ENCODE data around the gene MRPL21.
A peak's percentile ranks its signal among the peaks of the same experiment; 100 is the strongest.

MRPL21 gene

DNA sequence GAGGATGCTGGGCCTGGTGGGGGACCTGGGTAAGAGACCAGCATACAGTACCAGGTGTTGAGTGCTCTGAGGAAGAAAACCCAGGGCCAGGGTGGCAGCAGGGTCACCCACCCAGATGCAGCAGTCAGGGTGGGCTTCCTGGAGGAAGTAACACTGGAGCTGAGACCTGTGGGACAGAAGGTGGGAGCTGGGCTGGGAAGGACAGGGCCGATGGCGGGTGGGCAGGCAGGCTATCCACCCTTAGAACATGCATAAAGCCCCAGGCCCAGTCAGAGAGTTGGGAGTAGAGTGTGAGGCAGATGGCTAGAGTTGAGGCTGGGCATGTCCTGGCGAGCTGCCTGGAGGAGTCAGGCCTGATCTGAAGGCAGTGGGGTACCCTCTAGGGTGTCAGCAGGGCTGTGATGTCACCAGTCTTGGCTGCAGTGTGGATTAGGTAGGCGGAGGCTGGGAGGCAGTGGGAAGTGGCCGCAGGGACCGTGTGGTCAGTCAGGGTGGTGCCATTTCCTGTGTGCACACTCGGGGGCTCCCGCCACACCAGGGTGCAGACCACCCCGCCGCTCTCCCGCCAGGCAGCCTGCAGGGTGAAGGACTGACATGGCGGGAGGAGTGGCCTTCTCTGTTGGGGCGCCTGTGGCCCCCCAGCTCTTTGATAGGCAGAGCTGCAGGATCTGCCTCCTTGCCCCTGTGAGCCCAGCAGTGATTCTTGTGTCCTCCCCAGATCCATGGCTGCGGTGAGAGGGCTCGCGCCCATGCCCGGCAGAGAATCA lies 35.4 kb upstream of the MRPL21 start:
- ATAC-seq (replicated peaks) (no peak), DNase-seq (no peak)
- H3K27me3 Mint-ChIP-seq, result no peaks in the 10 kb centered on the region
- H3K4me3 Mint-ChIP-seq, result no peak overlapping the region
- H3K9me3 Mint-ChIP-seq, result no peaks in the 10 kb centered on the region
- peak overlapping the region; percentile 65 for H3K27ac Mint-ChIP-seq
- peaks cover 11 to 24% of the 10 kb centered on the region in 2 donors for H3K4me1 Mint-ChIP-seq
- H3K36me3 Mint-ChIP-seq, result peaks cover 26 to 45% of the 10 kb centered on the region in 2 donors

DNA sequence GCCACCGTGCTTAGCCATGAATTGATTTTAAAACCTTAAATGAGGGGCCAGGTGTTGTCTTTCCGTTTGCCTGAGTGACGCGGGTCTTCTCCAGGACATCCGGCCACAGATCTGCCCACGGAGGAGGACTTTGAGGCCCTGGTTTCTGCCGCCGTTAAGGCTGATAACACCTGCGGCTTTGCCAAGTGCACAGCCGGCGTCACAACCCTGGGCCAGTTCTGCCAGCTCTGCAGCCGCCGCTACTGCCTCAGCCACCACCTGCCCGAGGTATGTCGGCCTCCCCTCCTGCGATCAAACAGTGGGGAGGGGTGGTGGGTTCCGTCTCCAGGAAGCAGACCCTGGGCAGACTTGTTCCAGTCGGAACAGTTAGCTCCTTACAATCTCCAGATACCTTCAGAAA lies 34.5 kb upstream of the MRPL21 start:
- H3K9me3 Mint-ChIP-seq, result no peaks in the 10 kb centered on the region
- H3K4me1 Mint-ChIP-seq, result peaks cover 5 to 16% of the 10 kb centered on the region in 2 donors
- no peak overlapping the region for H3K4me3 Mint-ChIP-seq
- H3K27ac Mint-ChIP-seq, result no peak overlapping the region
- peaks cover 30 to 49% of the 10 kb centered on the region in 2 donors for H3K36me3 Mint-ChIP-seq
- no peak for DNase-seq
- no peak for ATAC-seq (replicated peaks)
- H3K27me3 Mint-ChIP-seq, result no peaks in the 10 kb centered on the region

DNA sequence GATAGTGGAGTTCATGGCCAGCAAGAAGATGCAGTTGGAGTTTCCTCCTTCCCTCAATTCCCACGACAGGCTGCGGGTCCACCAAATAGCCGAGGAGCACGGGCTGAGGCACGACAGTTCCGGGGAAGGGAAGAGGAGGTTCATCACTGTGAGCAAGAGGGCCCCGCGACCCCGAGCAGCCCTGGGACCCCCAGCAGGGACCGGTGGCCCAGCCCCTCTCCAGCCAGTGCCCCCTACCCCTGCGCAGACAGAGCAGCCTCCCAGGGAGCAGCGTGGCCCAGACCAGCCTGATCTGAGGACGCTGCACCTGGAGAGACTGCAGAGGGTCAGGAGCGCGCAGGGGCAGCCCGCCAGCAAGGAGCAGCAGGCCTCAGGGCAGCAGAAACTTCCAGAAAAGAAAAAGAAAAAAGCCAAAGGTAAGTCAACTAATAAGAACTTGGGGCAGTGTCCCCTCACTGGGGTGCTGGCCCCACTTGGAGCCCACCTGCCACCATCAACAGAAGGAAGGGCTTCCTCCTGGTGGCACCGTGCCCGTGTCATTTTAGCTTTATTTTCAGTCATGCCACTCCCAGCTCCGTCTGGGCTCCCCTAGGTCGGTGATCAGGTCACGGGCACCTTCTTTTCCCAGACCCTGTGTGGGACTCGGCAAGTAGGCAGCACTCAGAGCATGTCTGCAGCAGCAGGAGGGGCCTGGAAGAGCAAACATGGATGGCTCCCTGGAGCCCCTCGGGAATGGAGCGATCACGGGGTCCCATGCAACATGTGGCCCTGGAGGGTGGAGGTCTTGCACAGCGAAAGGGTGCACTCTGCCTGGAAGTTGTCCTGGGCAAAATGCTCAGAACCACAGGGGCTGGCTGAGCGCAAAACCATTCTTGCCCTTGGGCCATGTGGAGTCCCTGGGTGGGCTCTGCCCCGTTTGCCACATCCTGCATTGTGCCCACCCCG lies 33.3 kb upstream of the MRPL21 start:
- ATAC-seq (replicated peaks), result no peak
- H3K36me3 Mint-ChIP-seq, result peaks cover 32 to 54% of the 10 kb centered on the region in 2 donors
- DNase-seq, result no peak

DNA sequence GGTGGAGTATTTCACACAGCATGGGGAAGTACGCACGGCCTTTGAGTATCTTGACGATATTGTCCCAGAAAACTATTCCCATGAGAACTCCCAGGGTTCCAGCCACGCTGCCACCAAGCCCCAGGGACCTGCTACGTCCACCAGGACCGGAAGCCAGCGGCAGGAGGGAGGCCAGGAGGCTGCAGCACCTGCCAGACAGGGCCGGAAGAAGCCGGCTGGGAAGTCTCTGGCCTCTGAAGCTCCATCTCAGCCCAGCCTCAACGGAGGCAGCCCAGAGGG lies 32.7 kb upstream of the MRPL21 start:
- Mint-ChIP-seq H3K27ac (no peak overlapping the region), H3K4me1 (peaks cover 0 to 5% of the 10 kb centered on the region in 2 donors), H3K9me3 (no peaks in the 10 kb centered on the region), H3K36me3 (peaks cover 37 to 57% of the 10 kb centered on the region in 2 donors), H3K27me3 (no peaks in the 10 kb centered on the region), H3K4me3 (no peak overlapping the region)
- ATAC-seq (replicated peaks) (no peak), DNase-seq (no peak)

More for the DNA sequence above, 33.3 kb upstream of the MRPL21 start:
- H3K27ac Mint-ChIP-seq, result peak overlapping the region; percentile 62
- H3K4me3 Mint-ChIP-seq, result no peak overlapping the region
- no peaks in the 10 kb centered on the region for H3K27me3 Mint-ChIP-seq
- peaks cover 0 to 5% of the 10 kb centered on the region in 2 donors for H3K4me1 Mint-ChIP-seq
- H3K9me3 Mint-ChIP-seq, result no peaks in the 10 kb centered on the region

DNA sequence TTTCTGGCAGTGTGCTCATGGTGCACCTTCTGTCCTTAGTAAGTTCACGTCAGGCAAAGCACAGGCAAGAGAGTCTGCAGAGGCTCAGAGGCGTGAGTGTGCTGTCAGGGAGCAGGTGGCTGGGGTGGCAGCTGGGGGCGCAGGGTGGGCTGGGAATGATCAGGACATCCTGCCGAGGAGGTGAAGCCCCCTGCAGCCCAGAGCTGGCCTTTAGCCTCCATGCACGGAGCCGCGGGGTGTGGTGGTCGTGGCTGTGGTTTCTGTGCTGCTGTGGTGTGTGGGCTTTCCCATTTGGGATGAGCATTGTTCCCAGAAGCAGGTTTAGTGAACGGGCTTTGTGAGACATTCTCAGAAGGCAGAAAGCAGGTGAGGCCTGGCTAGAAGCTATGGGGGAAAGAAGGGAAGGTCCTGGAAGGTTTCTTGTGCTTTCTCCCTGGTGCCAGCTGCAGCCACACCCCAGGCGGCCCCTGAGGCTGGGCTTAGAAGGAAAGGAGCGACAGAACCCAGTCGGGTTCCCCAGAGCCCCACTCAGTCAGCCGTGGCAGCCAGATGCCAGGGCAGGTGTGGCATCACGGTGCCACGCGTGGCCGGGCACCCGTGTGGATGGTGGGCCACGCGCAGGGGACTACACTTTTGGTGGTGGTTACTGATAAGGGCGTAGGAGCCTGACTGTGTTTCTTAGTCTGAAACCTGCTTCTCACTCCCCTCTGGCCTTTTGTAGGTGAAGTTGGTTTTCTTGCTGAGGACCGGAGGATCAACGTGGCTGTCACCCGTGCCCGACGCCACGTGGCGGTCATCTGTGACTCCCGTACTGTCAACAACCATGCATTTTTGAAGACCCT lies 32.1 kb upstream of the MRPL21 start:
- peaks cover 38 to 51% of the 10 kb centered on the region in 2 donors for H3K36me3 Mint-ChIP-seq
- DNase-seq (no peak), ATAC-seq (replicated peaks) (no peak)
- H3K9me3 Mint-ChIP-seq, result no peaks in the 10 kb centered on the region
- no peak overlapping the region for H3K27ac Mint-ChIP-seq
- no peak overlapping the region for H3K4me3 Mint-ChIP-seq
- H3K4me1 Mint-ChIP-seq, result peaks cover 0 to 5% of the 10 kb centered on the region in 2 donors
- H3K27me3 Mint-ChIP-seq, result no peaks in the 10 kb centered on the region

DNA sequence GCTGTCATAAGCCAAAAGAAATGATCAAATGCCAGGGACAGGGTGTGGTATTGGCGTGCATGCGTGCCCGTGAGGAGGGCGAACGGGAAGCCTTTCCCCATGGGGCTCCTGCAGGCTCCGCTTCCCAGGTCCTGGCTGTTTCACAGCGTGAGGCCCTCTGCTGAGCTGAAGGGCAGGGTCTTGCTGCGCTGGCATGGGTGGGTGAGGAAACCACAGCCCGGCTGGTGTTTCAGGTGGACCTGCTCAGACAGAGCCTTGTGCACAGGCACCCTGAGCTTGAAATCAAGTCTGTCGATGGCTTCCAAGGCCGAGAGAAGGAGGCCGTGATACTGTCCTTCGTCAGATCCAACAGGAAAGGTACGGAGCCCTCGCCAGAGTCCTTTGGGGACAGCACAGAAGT lies 31.4 kb upstream of the MRPL21 start:
- Mint-ChIP-seq H3K27me3 (no peaks in the 10 kb centered on the region), H3K4me1 (no peaks in the 10 kb centered on the region), H3K9me3 (no peaks in the 10 kb centered on the region), H3K36me3 (peaks cover 41 to 53% of the 10 kb centered on the region in 2 donors), H3K4me3 (no peak overlapping the region), H3K27ac (no peak overlapping the region)
- DNase-seq (no peak), ATAC-seq (replicated peaks) (no peak)

DNA sequence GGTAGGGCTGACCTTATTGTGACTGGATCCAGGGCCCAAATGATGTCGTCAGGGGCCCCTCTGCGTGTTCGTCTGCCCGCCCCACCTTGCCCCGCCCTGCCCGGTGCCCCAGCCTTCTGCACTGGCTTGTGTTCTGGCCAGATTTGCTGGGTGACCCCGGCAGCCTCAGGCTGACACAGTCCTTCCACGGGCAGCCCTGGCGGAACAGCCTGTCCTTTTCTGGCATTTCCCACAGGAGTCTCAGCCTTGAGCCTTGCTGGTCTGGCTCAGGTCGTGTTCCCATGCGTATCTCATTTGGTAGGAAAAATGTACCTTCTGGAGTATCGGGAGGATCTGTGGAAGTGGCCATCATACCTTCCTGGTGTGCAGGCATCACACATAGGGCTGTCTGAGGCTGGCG lies 31.0 kb upstream of the MRPL21 start:
- Mint-ChIP-seq H3K9me3 (no peaks in the 10 kb centered on the region), H3K27me3 (no peaks in the 10 kb centered on the region), H3K27ac (no peak overlapping the region), H3K36me3 (peaks cover 44 to 57% of the 10 kb centered on the region in 2 donors), H3K4me1 (no peaks in the 10 kb centered on the region), H3K4me3 (no peak overlapping the region)
- ATAC-seq (replicated peaks) (no peak), DNase-seq (no peak)

DNA sequence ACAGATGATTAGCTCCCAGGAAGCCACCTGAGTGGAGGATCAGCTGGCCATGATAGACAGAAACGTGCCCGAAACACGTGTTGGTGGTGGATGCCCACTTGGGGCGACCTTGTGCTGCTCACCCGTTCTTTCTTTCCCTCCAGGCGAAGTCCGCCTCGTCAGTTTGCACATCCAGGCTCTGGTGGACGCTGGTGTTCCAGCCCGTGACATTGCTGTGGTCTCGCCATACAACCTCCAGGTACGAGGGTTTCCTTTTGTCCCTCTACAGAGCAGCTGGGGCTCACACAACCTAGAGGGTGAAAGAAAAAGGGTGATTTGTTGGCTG lies 30.7 kb upstream of the MRPL21 start:
- ATAC-seq (replicated peaks), result no peak

DNA sequence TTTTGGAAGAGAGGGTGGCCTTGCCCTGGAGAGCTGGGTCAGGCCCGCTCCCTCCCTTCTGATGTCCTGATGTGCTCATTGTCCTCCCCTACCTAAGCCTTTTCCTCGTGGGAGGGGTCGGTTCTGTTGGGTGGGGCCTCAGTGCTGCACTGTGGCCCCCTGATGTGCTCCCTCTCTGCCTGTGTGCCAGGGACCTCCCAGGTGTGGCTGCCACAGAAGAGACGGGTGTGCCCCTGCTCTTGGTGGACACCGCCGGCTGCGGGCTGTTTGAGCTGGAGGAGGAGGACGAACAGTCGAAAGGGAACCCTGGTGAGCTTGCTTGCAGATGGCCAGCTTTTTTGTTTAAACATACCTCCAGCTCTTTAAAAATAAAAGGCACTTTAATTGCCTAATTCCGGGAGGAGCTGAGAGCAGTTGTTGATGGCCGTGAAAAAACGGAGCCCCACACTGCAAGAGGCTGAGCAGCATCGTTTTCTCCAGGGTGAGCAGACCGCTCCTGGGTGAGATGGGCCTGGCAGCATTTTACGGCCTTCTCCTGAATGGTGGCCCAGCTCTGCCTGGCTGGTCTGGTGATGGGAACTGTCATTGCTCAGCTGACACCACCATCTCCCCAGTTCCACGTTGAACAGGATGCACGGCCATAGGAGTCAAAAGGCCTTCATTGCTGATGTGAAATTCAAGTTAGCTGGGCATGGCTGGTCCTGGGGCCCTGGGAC lies 30.1 kb upstream of the MRPL21 start:
- H3K27ac Mint-ChIP-seq, result no peak overlapping the region
- H3K4me3 Mint-ChIP-seq, result no peak overlapping the region
- no peaks in the 10 kb centered on the region for H3K9me3 Mint-ChIP-seq
- DNase-seq, result no peak
- no peak for ATAC-seq (replicated peaks)
- H3K36me3 Mint-ChIP-seq, result peaks cover 42 to 55% of the 10 kb centered on the region in 2 donors
- no peaks in the 10 kb centered on the region for H3K27me3 Mint-ChIP-seq
- no peaks in the 10 kb centered on the region for H3K4me1 Mint-ChIP-seq

More for the DNA sequence above, 30.7 kb upstream of the MRPL21 start:
- Mint-ChIP-seq H3K4me3 (no peak overlapping the region), H3K4me1 (no peaks in the 10 kb centered on the region), H3K9me3 (no peaks in the 10 kb centered on the region), H3K27me3 (no peaks in the 10 kb centered on the region), H3K27ac (no peak overlapping the region), H3K36me3 (peaks cover 44 to 57% of the 10 kb centered on the region in 2 donors)
- DNase-seq, result no peak

DNA sequence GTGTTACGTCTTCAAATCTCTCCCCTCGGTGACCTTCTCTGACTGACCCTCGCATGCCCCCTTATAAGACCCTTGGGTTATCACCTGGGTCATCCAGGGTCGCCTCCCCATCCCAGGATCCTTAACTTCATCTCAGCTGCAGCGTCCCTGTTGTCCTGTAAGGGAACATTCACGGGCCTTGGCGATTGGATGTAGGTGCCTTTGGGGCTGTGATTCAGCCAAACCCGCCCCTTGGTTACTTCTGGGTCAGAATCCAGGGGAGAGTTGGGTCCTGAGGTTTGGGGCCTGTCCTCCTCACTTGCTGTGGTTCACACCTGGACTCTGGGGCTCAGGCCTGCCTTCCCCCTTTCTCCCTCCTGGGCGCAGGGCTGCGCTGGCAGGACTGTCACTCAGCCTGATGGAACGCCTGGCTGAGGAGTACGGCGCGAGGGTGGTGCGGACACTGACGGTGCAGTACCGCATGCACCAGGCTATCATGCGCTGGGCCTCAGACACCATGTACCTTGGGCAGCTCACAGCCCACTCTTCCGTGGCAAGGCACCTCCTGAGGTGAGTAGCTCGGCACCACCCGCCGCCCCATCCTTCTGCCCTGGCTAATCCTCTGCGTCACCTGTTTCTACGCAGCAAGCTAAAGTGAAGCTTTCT lies 29.4 kb upstream of the MRPL21 start:
- H3K9me3 Mint-ChIP-seq, result no peaks in the 10 kb centered on the region
- ATAC-seq (replicated peaks) (no peak), DNase-seq (no peak)
- H3K4me3 Mint-ChIP-seq, result no peak overlapping the region
- peak overlapping the region; percentile 20 for H3K27ac Mint-ChIP-seq
- H3K27me3 Mint-ChIP-seq, result no peaks in the 10 kb centered on the region
- H3K4me1 Mint-ChIP-seq, result peaks cover 0 to under 1% of the 10 kb centered on the region in 2 donors
- H3K36me3 Mint-ChIP-seq, result peaks cover 39 to 57% of the 10 kb centered on the region in 2 donors

DNA sequence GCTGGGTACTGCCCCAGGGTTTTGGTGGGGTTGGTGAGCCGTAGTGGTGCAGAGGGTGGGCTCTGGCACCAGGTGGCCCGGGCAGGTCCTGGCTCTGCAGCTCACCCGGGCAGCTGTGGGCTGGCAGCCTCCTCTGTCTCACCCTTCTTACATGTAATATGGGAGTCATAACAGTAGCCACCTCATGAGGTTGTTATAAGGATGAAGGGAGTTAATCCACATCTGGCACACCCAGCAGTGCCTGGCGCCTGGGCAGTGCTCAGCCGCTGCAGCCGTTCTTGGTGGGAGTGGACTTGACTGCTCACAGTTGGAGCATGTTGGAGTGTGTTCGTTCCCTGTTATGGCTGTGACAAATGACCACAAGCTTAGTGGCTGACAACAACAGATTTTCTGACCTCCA lies 28.7 kb upstream of the MRPL21 start:
- Mint-ChIP-seq H3K27me3 (no peaks in the 10 kb centered on the region), H3K4me3 (no peak overlapping the region), H3K4me1 (peaks cover 2 to 7% of the 10 kb centered on the region in 2 donors), H3K27ac (no peak overlapping the region), H3K9me3 (no peaks in the 10 kb centered on the region), H3K36me3 (peaks cover 43 to 64% of the 10 kb centered on the region in 2 donors)
- no peak for DNase-seq
- ATAC-seq (replicated peaks), result no peak

DNA sequence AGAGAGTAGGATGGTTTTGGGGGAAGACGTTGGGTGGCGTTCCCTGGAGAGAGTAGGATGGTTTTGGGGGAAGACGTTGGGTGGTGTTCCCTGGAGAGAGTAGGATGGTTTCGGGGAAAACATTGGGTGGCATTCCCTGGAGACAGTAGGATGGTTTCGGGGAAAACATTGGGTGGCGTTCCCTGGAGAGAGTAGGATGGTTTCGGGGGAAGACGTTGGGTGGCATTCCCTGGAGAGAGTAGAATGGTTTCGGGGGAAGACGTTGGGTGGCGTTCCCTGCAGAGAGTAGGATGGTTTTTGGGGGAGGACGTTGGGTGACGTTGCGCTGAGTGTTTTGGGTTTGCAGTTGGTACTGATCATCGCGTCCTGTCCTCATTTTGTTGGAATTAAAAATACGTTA lies 28.3 kb upstream of the MRPL21 start:
- H3K4me1 Mint-ChIP-seq, result peaks cover 5 to 12% of the 10 kb centered on the region in 2 donors
- peak overlapping the region; percentile 60 for H3K27ac Mint-ChIP-seq
- ATAC-seq (replicated peaks), result no peak
- H3K27me3 Mint-ChIP-seq, result no peaks in the 10 kb centered on the region
- DNase-seq, result no peak
- peaks cover 0 to 3% of the 10 kb centered on the region in 2 donors for H3K9me3 Mint-ChIP-seq
- no peak overlapping the region for H3K4me3 Mint-ChIP-seq
- peaks cover 48 to 69% of the 10 kb centered on the region in 2 donors for H3K36me3 Mint-ChIP-seq

DNA sequence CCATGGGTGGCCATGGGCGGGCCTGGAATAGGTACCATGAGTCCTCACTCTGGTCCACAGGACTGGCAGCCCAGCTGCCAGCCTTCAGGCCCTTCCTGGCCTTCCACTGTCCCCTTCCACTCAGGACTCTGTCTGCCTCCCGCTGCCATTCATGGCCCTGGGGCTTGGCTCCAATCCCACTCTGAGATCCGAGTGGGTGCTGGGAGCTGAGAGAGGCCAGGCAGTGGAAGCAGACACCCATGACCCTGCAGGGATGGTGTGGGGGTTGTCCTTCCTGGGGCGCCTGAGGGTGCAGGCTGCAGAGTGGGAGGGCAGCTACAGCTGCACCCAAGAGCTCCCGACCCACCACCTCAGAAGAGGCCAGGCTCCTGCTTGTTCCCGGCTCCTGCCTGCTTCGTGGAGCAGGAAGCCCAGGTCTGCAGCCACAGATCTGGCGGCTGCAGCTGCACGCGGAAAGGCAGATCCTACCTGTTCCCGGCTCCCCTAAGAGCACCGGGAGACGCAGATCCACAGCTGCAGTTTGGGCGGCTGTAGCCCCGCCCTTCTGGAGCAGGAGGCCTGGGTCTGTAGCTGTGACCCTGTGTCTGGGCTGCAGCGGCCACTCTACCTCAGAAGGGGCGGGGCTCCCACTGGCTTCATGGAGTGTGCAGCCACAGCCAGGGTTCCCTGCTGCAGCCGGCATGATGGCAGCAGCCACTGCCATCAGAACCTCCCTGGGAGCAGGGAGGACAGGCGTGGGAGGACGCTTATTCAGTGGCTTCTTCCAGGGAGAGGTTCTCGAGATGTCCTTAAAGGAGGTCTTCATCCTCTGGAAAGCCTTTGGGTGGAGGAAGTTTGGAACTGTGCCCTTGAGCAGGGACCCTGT lies 27.6 kb upstream of the MRPL21 start:
- Mint-ChIP-seq H3K27ac (peak overlapping the region; percentile 60), H3K36me3 (peaks cover 53 to 73% of the 10 kb centered on the region in 2 donors)

More for the DNA sequence above, 27.6 kb upstream of the MRPL21 start:
- peaks cover 5 to 14% of the 10 kb centered on the region in 2 donors for H3K4me1 Mint-ChIP-seq
- H3K27me3 Mint-ChIP-seq, result no peaks in the 10 kb centered on the region
- no peak for DNase-seq
- no peak for ATAC-seq (replicated peaks)
- peaks cover 0 to 3% of the 10 kb centered on the region in 2 donors for H3K9me3 Mint-ChIP-seq
- H3K4me3 Mint-ChIP-seq, result no peak overlapping the region
